PC-9 (cell line): ENCODE measurements around the gene FAM241B. TPM values are rescaled to one million over a fixed set of nuclear protein-coding genes. Genes with fewer than 3 reads are reported as not detected.

Experiments
- BruUV-seq: library from RNA; stranded (reverse); fragments of 400-500 nt; replicated peaks from 2 replicates; lab custom pipeline; 2021; lab: Mats Ljungman, UMichigan
- CTCF ChIA-PET: fragments of 300-600 bp; sonication (Branson Sonifier 250); formaldehyde crosslinking; loops from one replicate; lab custom pipeline; 2022; ENCODE audit warnings: antibody characterized with exemption; lab: Charles Lee
- POLR2A ChIA-PET: fragments of 300-600 bp; sonication (Branson Sonifier 250); formaldehyde crosslinking; loops from one replicate; lab custom pipeline; 2022; ENCODE audit warnings: antibody characterized with exemption; ENCODE audit not compliant: unreplicated experiment; lab: Charles Lee
- DNase-seq, 2 experiments: peaks; one replicate each; pipeline versions ENCODE4 v3.0.0 to v3.0.0-alpha.2; 2015 to 2022; ENCODE audit warnings: mixed read lengths in 1 of 2
- H2AFZ ChIP-seq: fragments of 200-600 bp; sonication (generic); 2 replicates; pipeline ENCODE4 v1.8.1; 2017; ENCODE audit warnings: antibody characterized with exemption
- H3F3A ChIP-seq: fragments of 200-600 bp; sonication (generic); 2 replicates; pipeline ENCODE4 v1.8.1; 2017; ENCODE audit warnings: antibody characterized with exemption, mild to moderate bottlenecking, low read depth; ENCODE audit not compliant: insufficient read depth
- H3K27ac ChIP-seq: fragments of 200-600 bp; sonication (generic); 2 replicates; pipeline ENCODE4 v1.6.1; 2016; ENCODE audit warnings: mixed run types
- H3K27me3 ChIP-seq: fragments of 200-600 bp; sonication (generic); 2 replicates; pipeline ENCODE4 v1.6.1; 2016; ENCODE audit warnings: low read depth, mixed run types; ENCODE audit not compliant: insufficient read depth
- H3K36me3 ChIP-seq: fragments of 200-600 bp; sonication (generic); 2 replicates; pipeline ENCODE4 v1.6.1; 2016; ENCODE audit warnings: low read depth, mixed run types
- H3K4me1 ChIP-seq: fragments of 200-600 bp; sonication (generic); replicated peaks from 2 replicates; pipeline ENCODE4 v1.6.1; 2016; ENCODE audit warnings: mixed run types; ENCODE audit not compliant: insufficient read depth
- H3K4me2 ChIP-seq: fragments of 200-600 bp; sonication (generic); 2 replicates; pipeline ENCODE4 v1.6.1; 2017; ENCODE audit warnings: mixed run types
- H3K4me3 ChIP-seq: fragments of 200-600 bp; sonication (generic); 2 replicates; pipeline ENCODE4 v1.6.1; 2016; ENCODE audit warnings: mixed run types
- H3K79me2 ChIP-seq: fragments of 200-600 bp; sonication (generic); 2 replicates; pipeline ENCODE4 v1.6.1; 2017; ENCODE audit warnings: low read depth, mixed run types
- H3K9me2 ChIP-seq: fragments of 200-600 bp; sonication (generic); 2 replicates; pipeline ENCODE4 v1.8.1; 2017; ENCODE audit warnings: mild to moderate bottlenecking; ENCODE audit not compliant: insufficient read depth
- H3K9me3 ChIP-seq: fragments of 200-600 bp; sonication (generic); 2 replicates; pipeline ENCODE4 v1.8.1; 2016; ENCODE audit warnings: low read depth; ENCODE audit not compliant: insufficient read depth
- H4K20me1 ChIP-seq: fragments of 200-600 bp; sonication (generic); 2 replicates; pipeline ENCODE4 v1.8.1; 2017; ENCODE audit not compliant: insufficient read depth
- EZH2 ChIP-seq: fragments of 200-600 bp; sonication (generic); IDR thresholded peaks from 2 replicates; pipeline ENCODE4 v1.8.0; 2017; ENCODE audit warnings: antibody characterized with exemption, low read depth
- intact Hi-C: fragments of 100-400 bp; cut with micrococcal nuclease; formaldehyde crosslinking; loops from one replicate; pipeline ENCODE4 v1.10.0; 2022; ENCODE audit not compliant: unreplicated experiment
- total RNA-seq: library from RNA; stranded (reverse); gene quantifications from 2 replicates; pipeline ENCODE4 v1.2.3, GENCODE V29; 2021
- TF ChIP-seq, protein P1 (sequence below): fragments of 200-600 bp; sonication (generic); conservative IDR thresholded peaks from 2 replicates; pipeline ENCODE4 v1.6.1; 2017; ENCODE audit warnings: mixed run types, antibody characterized with exemption, mild to moderate bottlenecking, moderate library complexity

FAM241B gene
- total RNA-seq, 1 experiment from 2014 or later, result 10.7 TPM

DNA sequence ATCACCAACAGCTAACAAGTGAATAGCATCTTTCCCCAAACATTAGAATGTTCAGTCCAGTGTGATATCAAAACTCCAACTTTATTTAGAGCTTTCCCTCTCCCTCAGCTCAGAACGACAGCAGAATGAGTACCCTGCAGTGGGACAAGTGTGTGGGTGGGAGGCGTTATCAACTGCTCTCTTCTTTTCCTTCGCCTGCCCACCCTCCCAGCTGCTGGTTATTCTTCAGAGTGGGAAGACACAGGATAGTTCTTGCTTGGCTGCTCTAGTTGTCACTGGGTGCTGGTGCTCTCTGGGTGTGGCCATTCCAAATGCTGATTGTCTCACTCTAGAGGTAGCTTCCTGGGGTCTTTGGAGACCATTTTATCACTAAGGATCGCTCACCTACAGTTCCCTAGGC, 13.7 kb upstream of the FAM241B start:
- H2AFZ ChIP-seq, result no peak overlapping the region
- H3K79me2 ChIP-seq, result no peaks in the 10 kb centered on the region
- no peak for DNase-seq
- H3F3A ChIP-seq, result no peaks in the 10 kb centered on the region
- intact Hi-C loops, result no loop called here
- no TSS peak for BruUV-seq
- H3K4me3 ChIP-seq, result no peak overlapping the region
- no peak overlapping the region for H3K27ac ChIP-seq
- ChIA-PET POLR2A (interaction anchor here (0.7 kb wide), 1 partner anchor 1494 kb away, joined by 4 read pairs; no protein-coding TSS in a partner anchor), CTCF (interaction anchor here (0.6 kb wide), 1 partner anchor 591 kb away, joined by 6 read pairs; no protein-coding TSS in a partner anchor)
- peaks cover 79% of the 10 kb centered on the region for H3K27me3 ChIP-seq
- no peaks in the 10 kb centered on the region for H4K20me1 ChIP-seq
- H3K9me3 ChIP-seq, result no peaks in the 10 kb centered on the region
- no peak overlapping the region for H3K4me2 ChIP-seq
- no peaks in the 10 kb centered on the region for H3K4me1 ChIP-seq
- H3K36me3 ChIP-seq, result no peaks in the 10 kb centered on the region
- TF ChIP-seq EZH2, result no peak
- TF ChIP-seq, protein P1, sequence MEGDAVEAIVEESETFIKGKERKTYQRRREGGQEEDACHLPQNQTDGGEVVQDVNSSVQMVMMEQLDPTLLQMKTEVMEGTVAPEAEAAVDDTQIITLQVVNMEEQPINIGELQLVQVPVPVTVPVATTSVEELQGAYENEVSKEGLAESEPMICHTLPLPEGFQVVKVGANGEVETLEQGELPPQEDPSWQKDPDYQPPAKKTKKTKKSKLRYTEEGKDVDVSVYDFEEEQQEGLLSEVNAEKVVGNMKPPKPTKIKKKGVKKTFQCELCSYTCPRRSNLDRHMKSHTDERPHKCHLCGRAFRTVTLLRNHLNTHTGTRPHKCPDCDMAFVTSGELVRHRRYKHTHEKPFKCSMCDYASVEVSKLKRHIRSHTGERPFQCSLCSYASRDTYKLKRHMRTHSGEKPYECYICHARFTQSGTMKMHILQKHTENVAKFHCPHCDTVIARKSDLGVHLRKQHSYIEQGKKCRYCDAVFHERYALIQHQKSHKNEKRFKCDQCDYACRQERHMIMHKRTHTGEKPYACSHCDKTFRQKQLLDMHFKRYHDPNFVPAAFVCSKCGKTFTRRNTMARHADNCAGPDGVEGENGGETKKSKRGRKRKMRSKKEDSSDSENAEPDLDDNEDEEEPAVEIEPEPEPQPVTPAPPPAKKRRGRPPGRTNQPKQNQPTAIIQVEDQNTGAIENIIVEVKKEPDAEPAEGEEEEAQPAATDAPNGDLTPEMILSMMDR, result no peak
- no peaks in the 10 kb centered on the region for H3K9me2 ChIP-seq

DNA sequence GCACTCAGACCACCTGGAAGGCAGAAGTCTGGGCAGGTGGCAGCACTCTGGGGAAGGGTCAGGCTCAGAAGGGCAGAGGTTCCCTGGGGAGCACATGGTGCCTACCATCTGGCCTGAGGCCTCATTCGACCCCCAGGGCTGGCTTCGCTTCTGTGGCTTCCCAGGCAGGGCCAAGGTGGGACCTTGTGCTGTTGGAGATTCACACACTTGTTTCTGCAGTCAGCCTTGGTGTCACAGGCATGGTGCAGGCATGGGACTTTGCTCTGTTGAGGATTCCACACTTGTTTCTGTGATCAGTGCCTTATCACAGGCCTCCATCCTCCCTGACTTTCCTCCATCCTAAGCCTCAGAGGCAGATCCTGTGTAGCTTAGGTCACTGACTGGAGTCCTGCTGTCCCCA, 11.3 kb upstream of the FAM241B start:
- no peak overlapping the region for H2AFZ ChIP-seq
- H3K4me2 ChIP-seq, result no peak overlapping the region
- intact Hi-C loops, result no loop called here
- H3K9me2 ChIP-seq, result no peaks in the 10 kb centered on the region
- no peaks in the 10 kb centered on the region for H3K4me1 ChIP-seq
- ChIA-PET POLR2A (no interaction called here), CTCF (interaction anchor here (0.9 kb wide), 1 partner anchor 11 kb away, joined by 3 read pairs; no protein-coding TSS in a partner anchor)
- peaks cover 5% of the 10 kb centered on the region for H3K9me3 ChIP-seq
- no peak overlapping the region for H3K4me3 ChIP-seq
- DNase-seq, result no peak
- H3K27me3 ChIP-seq, result peaks cover 80% of the 10 kb centered on the region
- TF ChIP-seq EZH2, result no peak
- TF ChIP-seq, protein P1, result no peak
- BruUV-seq, result no TSS peak
- no peaks in the 10 kb centered on the region for H3K79me2 ChIP-seq
- H3K36me3 ChIP-seq, result no peaks in the 10 kb centered on the region
- no peak overlapping the region for H3K27ac ChIP-seq
- no peaks in the 10 kb centered on the region for H3F3A ChIP-seq
- H4K20me1 ChIP-seq, result no peaks in the 10 kb centered on the region

DNA sequence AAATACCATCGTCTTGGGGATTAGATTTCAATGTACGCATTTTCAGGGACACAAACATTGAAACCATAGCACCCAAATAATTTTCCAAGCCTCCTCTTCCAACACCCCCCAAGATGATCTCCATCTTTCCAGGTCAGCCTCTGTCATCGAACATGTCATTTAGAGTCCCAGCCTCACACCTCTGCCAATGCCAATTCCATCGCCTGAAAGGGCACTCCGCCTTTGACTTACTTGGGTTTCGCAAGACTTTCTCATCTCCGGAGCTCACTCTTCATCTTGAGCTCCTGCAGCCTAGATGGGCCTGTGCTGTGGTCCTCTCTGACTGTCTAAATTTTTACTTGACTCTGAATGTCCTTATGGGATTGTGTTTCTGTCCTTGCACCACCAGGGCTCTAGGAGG, 10.4 kb upstream of the FAM241B start:
- POLR2A ChIA-PET, result no interaction called here
- Histone ChIP-seq H3K27me3 (peaks cover 75% of the 10 kb centered on the region), H3K36me3 (no peaks in the 10 kb centered on the region), H3K4me2 (no peak overlapping the region), H3K79me2 (no peaks in the 10 kb centered on the region), H4K20me1 (no peaks in the 10 kb centered on the region), H3F3A (no peaks in the 10 kb centered on the region), H3K4me1 (no peaks in the 10 kb centered on the region), H3K9me3 (peaks cover 14% of the 10 kb centered on the region), H3K9me2 (no peaks in the 10 kb centered on the region), H3K4me3 (no peak overlapping the region), H3K27ac (no peak overlapping the region), H2AFZ (no peak overlapping the region)
- no TSS peak for BruUV-seq
- intact Hi-C loops, result no loop called here
- CTCF ChIA-PET, result interaction anchor here (0.9 kb wide), 1 partner anchor 10 kb away, joined by 3 read pairs; no protein-coding TSS in a partner anchor
- TF ChIP-seq EZH2, result no peak
- TF ChIP-seq, protein P1, result no peak
- no peak for DNase-seq
